Caco-2 (cell line): ENCODE measurements around the gene PHEX. TPM values are rescaled to one million over a fixed set of nuclear protein-coding genes. Genes with fewer than 3 reads are reported as not detected.

Source experiments
- BruUV-seq: library from RNA; stranded (reverse); fragments of 400-500 nt; replicated peaks from 2 replicates; lab custom pipeline; 2021; lab: Mats Ljungman, UMichigan
- CTCF ChIA-PET: fragments of 300-600 bp; sonication (Branson Sonifier 250); formaldehyde crosslinking; loops from one replicate; lab custom pipeline; 2022; ENCODE audit warnings: antibody characterized with exemption; lab: Charles Lee
- POLR2A ChIA-PET: fragments of 300-600 bp; sonication (Branson Sonifier 250); formaldehyde crosslinking; loops from one replicate; lab custom pipeline; 2022; ENCODE audit warnings: antibody characterized with exemption; lab: Charles Lee
- DNase-seq, 2 experiments: peaks; one replicate each; pipeline versions ENCODE4 v3.0.0 to v3.0.0-alpha.2; 2020 to 2022
- H3K27me3 ChIP-seq: replicated peaks from 2 replicates; pipeline ENCODE4 v1.6.0; 2011; ENCODE audit warnings: low read length; ENCODE audit not compliant: control insufficient read depth, insufficient read depth
- H3K36me3 ChIP-seq: 2 replicates; pipeline ENCODE4 v1.5.1; 2011; ENCODE audit warnings: low read length; ENCODE audit not compliant: control insufficient read depth, insufficient read depth
- H3K4me1 ChIP-seq: fragments of 250-450 bp; sonication (Bioruptor Pico); 2 replicates; pipeline ENCODE4 v1.5.1; 2020; ENCODE audit warnings: mild to moderate bottlenecking
- H3K4me3 ChIP-seq: 2 replicates; pipeline ENCODE4 v1.5.1; 2011; ENCODE audit warnings: low read depth, mild to moderate bottlenecking, control low read depth, low read length
- H3K9me3 ChIP-seq: fragments of 250-450 bp; sonication (Bioruptor Pico); 2 replicates; pipeline ENCODE4 v1.5.1; 2020; ENCODE audit warnings: mild to moderate bottlenecking, moderate library complexity
- H3K27ac Mint-ChIP-seq: one replicate; pipeline ENCODE4 v1.8.0; 2022; ENCODE audit warnings: mixed read lengths; ENCODE audit not compliant: unreplicated experiment
- H3K27me3 Mint-ChIP-seq: one replicate; pipeline ENCODE4 v1.8.0; 2022; ENCODE audit warnings: mixed read lengths; ENCODE audit not compliant: insufficient read depth, unreplicated experiment
- H3K36me3 Mint-ChIP-seq: one replicate; pipeline ENCODE4 v1.8.0; 2022; ENCODE audit warnings: mild to moderate bottlenecking, mixed read lengths; ENCODE audit not compliant: insufficient read depth, unreplicated experiment
- H3K4me1 Mint-ChIP-seq: one replicate; pipeline ENCODE4 v1.8.0; 2022; ENCODE audit warnings: low read depth, mixed read lengths; ENCODE audit not compliant: unreplicated experiment
- H3K4me3 Mint-ChIP-seq: one replicate; pipeline ENCODE4 v1.8.0; 2022; ENCODE audit warnings: mild to moderate bottlenecking, moderate library complexity, mixed read lengths; ENCODE audit not compliant: unreplicated experiment
- H3K9me3 Mint-ChIP-seq: one replicate; pipeline ENCODE4 v1.8.0; 2022; ENCODE audit warnings: mixed read lengths; ENCODE audit not compliant: unreplicated experiment
- CTCF ChIP-seq, 2 experiments: fragments of 200-600 bp in 1 of 2; IDR thresholded peaks; 1 replicate in 1 of 2; 2 replicates in 1 of 2; pipeline versions ENCODE4 v1.5.1 to v1.8.0; 2011 to 2022; ENCODE audit warnings: antibody characterized with exemption in 1 of 2, control low read depth in 1 of 2, inconsistent platforms in 1 of 2, low read depth in 1 of 2, low read length in 1 of 2, mild to moderate bottlenecking in 1 of 2, moderate library complexity in 1 of 2; ENCODE audit not compliant: insufficient read depth in 1 of 2, severe bottlenecking in 1 of 2, unreplicated experiment in 1 of 2
- intact Hi-C: fragments of 100-400 bp; cut with micrococcal nuclease; formaldehyde crosslinking; loops from one replicate; pipeline ENCODE4 v1.10.0; 2022; ENCODE audit not compliant: unreplicated experiment
- total RNA-seq: library from RNA; stranded (reverse); gene quantifications from 2 replicates; pipeline ENCODE4 v1.2.3, GENCODE V29; 2022

Gene PHEX
- total RNA-seq, 1 experiment from 2014 or later, result 0.75 TPM

- Histone ChIP-seq H3K9me3 (no peaks in the 10 kb centered on the region), H3K36me3 (no peaks in the 10 kb centered on the region), H3K4me1 (peaks cover 26% of the 10 kb centered on the region), H3K4me3 (no peak overlapping the region), H3K27me3 (no peaks in the 10 kb centered on the region)
- H3K4me3 Mint-ChIP-seq, result no peak overlapping the region
- no peak overlapping the region for H3K27ac Mint-ChIP-seq
- H3K36me3 Mint-ChIP-seq, result peaks cover 6% of the 10 kb centered on the region
- ChIA-PET CTCF (no interaction called here), POLR2A (no interaction called here)
- no peak for TF ChIP-seq CTCF (IDR thresholded peaks at IDR 0.05; ENCODE audit: insufficient read depth in 1 of 2, low read depth in 1 of 2, low read length in 1 of 2, severe bottlenecking in 1 of 2, unreplicated experiment in 1 of 2)
- H3K27me3 Mint-ChIP-seq, result no peaks in the 10 kb centered on the region
- DNase-seq, result peak in 1 of 2 experiments; percentile 25
- BruUV-seq, result no TSS peak
- H3K4me1 Mint-ChIP-seq, result no peaks in the 10 kb centered on the region
- intact Hi-C loops, result no loop called here
- no peaks in the 10 kb centered on the region for H3K9me3 Mint-ChIP-seq
Observed at GRCh38 chrX:22110729-22111494, 78.8 kb downstream of the PHEX start.

GRCh38 chrX:22116605-22117546 lies 84.8 kb downstream of the PHEX start:
- Histone ChIP-seq H3K4me3 (no peak overlapping the region), H3K4me1 (peaks cover 39% of the 10 kb centered on the region), H3K27me3 (no peaks in the 10 kb centered on the region), H3K36me3 (no peaks in the 10 kb centered on the region), H3K9me3 (no peaks in the 10 kb centered on the region)
- intact Hi-C loops, result no loop called here
- peak in 1 of 2 experiments; percentile 23 for DNase-seq
- H3K36me3 Mint-ChIP-seq, result peaks cover 6% of the 10 kb centered on the region
- no TSS peak for BruUV-seq
- no peak for TF ChIP-seq CTCF (IDR thresholded peaks at IDR 0.05; ENCODE audit: insufficient read depth in 1 of 2, low read depth in 1 of 2, low read length in 1 of 2, severe bottlenecking in 1 of 2, unreplicated experiment in 1 of 2)
- CTCF ChIA-PET, result interaction anchor here (0.6 to 1.4 kb wide), 3 partner anchors 19 to 132 kb away, joined by 3 to 10 read pairs (median 3); no protein-coding TSS in a partner anchor
- peak overlapping the region; percentile 61 for H3K27ac Mint-ChIP-seq
- H3K4me1 Mint-ChIP-seq, result peaks cover 7% of the 10 kb centered on the region
- POLR2A ChIA-PET, result no interaction called here
- H3K27me3 Mint-ChIP-seq, result no peaks in the 10 kb centered on the region
- peak overlapping the region; percentile 27 for H3K4me3 Mint-ChIP-seq
- H3K9me3 Mint-ChIP-seq, result no peaks in the 10 kb centered on the region

GRCh38 chrX:22117633-22118032 lies 85.5 kb downstream of the PHEX start:
- H3K4me3 ChIP-seq, result no peak overlapping the region
- Mint-ChIP-seq H3K9me3 (no peaks in the 10 kb centered on the region), H3K27ac (peak overlapping the region; percentile 61), H3K36me3 (peaks cover 6% of the 10 kb centered on the region), H3K27me3 (no peaks in the 10 kb centered on the region), H3K4me1 (peaks cover 7% of the 10 kb centered on the region), H3K4me3 (no peak overlapping the region)
- no TSS peak for BruUV-seq
- DNase-seq, result no peak
- no peak for TF ChIP-seq CTCF (IDR thresholded peaks at IDR 0.05; ENCODE audit: insufficient read depth in 1 of 2, low read depth in 1 of 2, low read length in 1 of 2, severe bottlenecking in 1 of 2, unreplicated experiment in 1 of 2)
- H3K27me3 ChIP-seq, result no peaks in the 10 kb centered on the region
- peaks cover 42% of the 10 kb centered on the region for H3K4me1 ChIP-seq
- no peaks in the 10 kb centered on the region for H3K9me3 ChIP-seq
- no peaks in the 10 kb centered on the region for H3K36me3 ChIP-seq
- ChIA-PET CTCF (interaction anchor here (1.0 to 1.4 kb wide), 2 partner anchors 18 to 132 kb away, joined by 3 to 10 read pairs; no protein-coding TSS in a partner anchor), POLR2A (no interaction called here)
- intact Hi-C loops, result no loop called here
